Neural cell (in vitro differentiated cells): ENCODE data around the gene HCFC1.

Experiments
- CTCF ChIP-seq: fragments of 450-650 bp; IDR thresholded peaks from 2 replicates; pipeline ENCODE4 v1.5.1; 2014; ENCODE audit warnings: antibody characterized with exemption, mild to moderate bottlenecking, moderate library complexity; ENCODE audit not compliant: poor library complexity, severe bottlenecking
- EP300 ChIP-seq: fragments of 450-650 bp; conservative IDR thresholded peaks from 2 replicates; pipeline ENCODE4 v1.6.1; 2014; ENCODE audit warnings: antibody characterized with exemption, mild to moderate bottlenecking, moderate library complexity; ENCODE audit not compliant: poor library complexity, severe bottlenecking
- EZH2 ChIP-seq: fragments of 200-600, 300-800 bp; shearing (Covaris generic), sonication (generic); IDR thresholded peaks from 2 replicates; pipeline ENCODE4 v1.6.1; 2014; ENCODE audit warnings: antibody characterized with exemption, low read length, borderline replicate concordance, mild to moderate bottlenecking; ENCODE audit not compliant: insufficient read depth, poor library complexity, severe bottlenecking
- POLR2AphosphoS5 ChIP-seq: IDR thresholded peaks from 2 replicates; pipeline ENCODE4 v1.6.1; 2012
- RAD21 ChIP-seq: fragments of 450-650 bp; conservative IDR thresholded peaks from 2 replicates; pipeline ENCODE4 v1.6.1; 2014; ENCODE audit warnings: antibody characterized with exemption, mild to moderate bottlenecking, moderate library complexity
- SMC3 ChIP-seq: fragments of 450-650 bp; conservative IDR thresholded peaks from 2 replicates; pipeline ENCODE4 v1.6.1; 2014; ENCODE audit warnings: antibody characterized with exemption, mild to moderate bottlenecking, moderate library complexity; ENCODE audit not compliant: poor library complexity
- TAF1 ChIP-seq: IDR thresholded peaks from 2 replicates; pipeline ENCODE4 v1.6.1; 2012; ENCODE audit warnings: low read depth
- TF ChIP-seq, protein P1 (sequence below): IDR thresholded peaks from 2 replicates; pipeline ENCODE4 v1.6.1; 2012; ENCODE audit warnings: borderline replicate concordance

DNA sequence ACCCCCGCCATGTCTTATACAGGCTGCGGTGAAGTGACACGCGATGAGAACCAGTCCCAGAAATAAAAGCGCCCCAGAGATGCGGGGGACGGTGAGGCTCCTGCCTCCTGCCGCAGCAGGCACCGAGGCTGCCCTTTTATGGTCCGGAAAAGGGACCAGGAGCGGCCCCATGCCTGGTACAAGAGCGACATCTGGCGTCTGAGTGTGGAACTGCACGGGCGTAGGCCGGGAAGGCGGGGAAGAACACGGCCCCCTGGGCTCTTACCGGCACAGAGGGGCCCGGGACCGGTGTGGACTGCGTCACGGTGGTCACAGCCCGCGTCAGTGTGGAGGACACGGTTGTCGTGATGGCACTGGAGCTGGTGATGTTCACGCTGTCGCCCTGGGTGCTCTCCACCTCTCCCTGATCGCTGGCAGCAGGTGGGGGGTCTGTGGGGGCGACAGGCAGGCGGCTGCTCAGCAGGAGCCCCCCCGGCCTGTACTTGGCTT lies 18.2 kb downstream of the HCFC1 start:
- TF ChIP-seq TAF1 (no peak), CTCF (peak; percentile 89), EZH2 (no peak), POLR2AphosphoS5 (peak; percentile 21), EP300 (no peak), RAD21 (peak; percentile 92), SMC3 (peak; percentile 90)
- TF ChIP-seq, protein P1, sequence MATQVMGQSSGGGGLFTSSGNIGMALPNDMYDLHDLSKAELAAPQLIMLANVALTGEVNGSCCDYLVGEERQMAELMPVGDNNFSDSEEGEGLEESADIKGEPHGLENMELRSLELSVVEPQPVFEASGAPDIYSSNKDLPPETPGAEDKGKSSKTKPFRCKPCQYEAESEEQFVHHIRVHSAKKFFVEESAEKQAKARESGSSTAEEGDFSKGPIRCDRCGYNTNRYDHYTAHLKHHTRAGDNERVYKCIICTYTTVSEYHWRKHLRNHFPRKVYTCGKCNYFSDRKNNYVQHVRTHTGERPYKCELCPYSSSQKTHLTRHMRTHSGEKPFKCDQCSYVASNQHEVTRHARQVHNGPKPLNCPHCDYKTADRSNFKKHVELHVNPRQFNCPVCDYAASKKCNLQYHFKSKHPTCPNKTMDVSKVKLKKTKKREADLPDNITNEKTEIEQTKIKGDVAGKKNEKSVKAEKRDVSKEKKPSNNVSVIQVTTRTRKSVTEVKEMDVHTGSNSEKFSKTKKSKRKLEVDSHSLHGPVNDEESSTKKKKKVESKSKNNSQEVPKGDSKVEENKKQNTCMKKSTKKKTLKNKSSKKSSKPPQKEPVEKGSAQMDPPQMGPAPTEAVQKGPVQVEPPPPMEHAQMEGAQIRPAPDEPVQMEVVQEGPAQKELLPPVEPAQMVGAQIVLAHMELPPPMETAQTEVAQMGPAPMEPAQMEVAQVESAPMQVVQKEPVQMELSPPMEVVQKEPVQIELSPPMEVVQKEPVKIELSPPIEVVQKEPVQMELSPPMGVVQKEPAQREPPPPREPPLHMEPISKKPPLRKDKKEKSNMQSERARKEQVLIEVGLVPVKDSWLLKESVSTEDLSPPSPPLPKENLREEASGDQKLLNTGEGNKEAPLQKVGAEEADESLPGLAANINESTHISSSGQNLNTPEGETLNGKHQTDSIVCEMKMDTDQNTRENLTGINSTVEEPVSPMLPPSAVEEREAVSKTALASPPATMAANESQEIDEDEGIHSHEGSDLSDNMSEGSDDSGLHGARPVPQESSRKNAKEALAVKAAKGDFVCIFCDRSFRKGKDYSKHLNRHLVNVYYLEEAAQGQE: no peak
